Astrocyte of the cerebellum (primary cell): ENCODE measurements around the gene DNMT3A.

Experiments
- DNase-seq: peaks from one replicate; pipeline ENCODE4 v3.0.0-alpha.2; 2011; ENCODE audit warnings: low read depth
- H3K4me3 ChIP-seq: 2 replicates; pipeline ENCODE4 v1.5.1; 2011; ENCODE audit warnings: mild to moderate bottlenecking, low read depth, low read length, moderate library complexity
- in situ Hi-C: cut with HindIII; loops from 2 replicates; pipeline ENCODE4 v1.10.0; 2017; ENCODE audit warnings: low sequenced_read_pairs
- TF ChIP-seq, protein P1 (sequence below): IDR thresholded peaks from 2 replicates; pipeline ENCODE4 v1.5.1; 2012; ENCODE audit warnings: low read length, low read depth, moderate library complexity, mild to moderate bottlenecking; ENCODE audit errors: missing control alignments

Gene DNMT3A

DNA sequence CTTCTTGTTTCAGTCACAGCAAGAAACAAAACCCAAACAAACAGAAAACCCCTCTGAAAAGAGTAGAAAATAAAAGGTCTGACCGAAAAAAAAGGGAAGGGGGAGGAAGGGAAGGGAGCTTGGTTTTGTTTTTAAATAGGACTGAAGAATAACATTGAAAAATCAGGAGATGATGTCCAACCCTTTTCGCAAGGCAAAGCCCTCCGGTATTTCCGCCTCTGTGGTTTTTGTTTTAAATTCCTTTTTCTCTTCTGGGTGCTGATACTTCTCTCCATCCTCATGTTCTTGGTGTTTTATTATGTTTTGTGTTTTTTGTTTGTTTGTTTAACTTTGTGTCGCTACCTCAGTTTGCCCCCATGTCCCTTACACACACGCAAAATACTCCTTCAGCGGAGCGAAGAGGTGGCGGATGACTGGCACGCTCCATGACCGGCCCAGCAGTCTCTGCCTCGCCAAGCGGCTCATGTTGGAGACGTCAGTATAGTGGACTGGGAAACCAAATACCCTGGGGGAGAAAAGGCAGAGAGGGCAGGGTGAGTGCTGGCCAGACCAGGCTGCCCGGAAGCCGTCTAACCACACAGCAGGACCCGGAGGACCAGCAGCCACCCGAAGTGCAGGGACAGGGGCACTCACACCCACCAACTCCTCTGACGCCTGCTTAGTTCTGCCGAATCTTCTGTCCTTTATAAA is 107.7 kb downstream of the DNMT3A start:
- DNase-seq, result no peak
- TF ChIP-seq, protein P1, sequence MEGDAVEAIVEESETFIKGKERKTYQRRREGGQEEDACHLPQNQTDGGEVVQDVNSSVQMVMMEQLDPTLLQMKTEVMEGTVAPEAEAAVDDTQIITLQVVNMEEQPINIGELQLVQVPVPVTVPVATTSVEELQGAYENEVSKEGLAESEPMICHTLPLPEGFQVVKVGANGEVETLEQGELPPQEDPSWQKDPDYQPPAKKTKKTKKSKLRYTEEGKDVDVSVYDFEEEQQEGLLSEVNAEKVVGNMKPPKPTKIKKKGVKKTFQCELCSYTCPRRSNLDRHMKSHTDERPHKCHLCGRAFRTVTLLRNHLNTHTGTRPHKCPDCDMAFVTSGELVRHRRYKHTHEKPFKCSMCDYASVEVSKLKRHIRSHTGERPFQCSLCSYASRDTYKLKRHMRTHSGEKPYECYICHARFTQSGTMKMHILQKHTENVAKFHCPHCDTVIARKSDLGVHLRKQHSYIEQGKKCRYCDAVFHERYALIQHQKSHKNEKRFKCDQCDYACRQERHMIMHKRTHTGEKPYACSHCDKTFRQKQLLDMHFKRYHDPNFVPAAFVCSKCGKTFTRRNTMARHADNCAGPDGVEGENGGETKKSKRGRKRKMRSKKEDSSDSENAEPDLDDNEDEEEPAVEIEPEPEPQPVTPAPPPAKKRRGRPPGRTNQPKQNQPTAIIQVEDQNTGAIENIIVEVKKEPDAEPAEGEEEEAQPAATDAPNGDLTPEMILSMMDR, result no peak
- in situ Hi-C loops, result no loop called here
- no peak overlapping the region for H3K4me3 ChIP-seq

DNA sequence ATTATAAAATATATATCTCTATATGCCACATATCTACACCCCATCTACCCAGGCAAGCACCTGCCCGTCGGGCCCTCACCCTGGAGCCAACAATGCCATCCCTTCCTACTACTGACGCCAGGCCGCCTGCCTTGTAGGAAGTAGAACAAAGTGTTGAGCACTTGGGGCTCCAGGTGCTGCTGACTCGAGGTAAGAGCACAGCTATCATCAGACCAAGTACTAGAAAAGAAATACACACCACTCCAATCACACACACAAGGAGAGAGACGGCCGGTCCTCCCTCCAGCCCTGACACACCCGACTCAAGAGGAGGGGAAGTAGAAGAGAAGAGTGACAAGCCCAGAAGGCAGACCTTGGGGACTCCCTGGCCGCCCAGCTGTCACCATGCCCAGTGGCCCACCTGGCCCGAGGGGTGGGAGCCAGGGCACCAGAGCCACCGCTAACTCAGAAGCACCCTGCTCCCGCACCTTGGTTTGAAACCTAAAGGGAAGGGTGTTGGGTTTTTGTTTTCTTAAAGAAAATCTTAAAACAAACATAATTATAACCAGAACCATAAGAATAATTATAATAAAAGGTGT is 109.4 kb downstream of the DNMT3A start:
- TF ChIP-seq, protein P1, result no peak
- in situ Hi-C loops, result no loop called here
- no peak for DNase-seq
- no peak overlapping the region for H3K4me3 ChIP-seq

DNA sequence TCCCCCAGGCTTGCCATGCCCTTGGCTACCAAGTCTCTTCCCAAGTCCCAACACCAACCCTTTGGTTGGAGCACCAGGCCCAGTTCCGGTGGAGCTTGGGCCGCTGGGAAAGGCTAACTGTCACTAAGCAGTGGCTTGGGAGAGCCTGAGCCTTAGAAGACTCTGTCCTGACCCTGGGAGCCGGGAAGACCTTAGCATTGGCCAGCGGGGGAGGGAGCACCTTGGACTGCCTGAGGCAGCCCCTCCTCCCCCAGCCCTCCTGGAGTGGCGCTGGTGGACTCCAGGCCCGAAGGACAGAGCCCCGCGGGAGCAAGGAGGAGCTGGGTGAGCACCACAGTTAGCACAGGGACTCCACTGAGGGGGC is 110.8 kb downstream of the DNMT3A start:
- TF ChIP-seq, protein P1, result no peak
- in situ Hi-C loops, result no loop called here
- no peak for DNase-seq
- H3K4me3 ChIP-seq, result no peak overlapping the region

DNA sequence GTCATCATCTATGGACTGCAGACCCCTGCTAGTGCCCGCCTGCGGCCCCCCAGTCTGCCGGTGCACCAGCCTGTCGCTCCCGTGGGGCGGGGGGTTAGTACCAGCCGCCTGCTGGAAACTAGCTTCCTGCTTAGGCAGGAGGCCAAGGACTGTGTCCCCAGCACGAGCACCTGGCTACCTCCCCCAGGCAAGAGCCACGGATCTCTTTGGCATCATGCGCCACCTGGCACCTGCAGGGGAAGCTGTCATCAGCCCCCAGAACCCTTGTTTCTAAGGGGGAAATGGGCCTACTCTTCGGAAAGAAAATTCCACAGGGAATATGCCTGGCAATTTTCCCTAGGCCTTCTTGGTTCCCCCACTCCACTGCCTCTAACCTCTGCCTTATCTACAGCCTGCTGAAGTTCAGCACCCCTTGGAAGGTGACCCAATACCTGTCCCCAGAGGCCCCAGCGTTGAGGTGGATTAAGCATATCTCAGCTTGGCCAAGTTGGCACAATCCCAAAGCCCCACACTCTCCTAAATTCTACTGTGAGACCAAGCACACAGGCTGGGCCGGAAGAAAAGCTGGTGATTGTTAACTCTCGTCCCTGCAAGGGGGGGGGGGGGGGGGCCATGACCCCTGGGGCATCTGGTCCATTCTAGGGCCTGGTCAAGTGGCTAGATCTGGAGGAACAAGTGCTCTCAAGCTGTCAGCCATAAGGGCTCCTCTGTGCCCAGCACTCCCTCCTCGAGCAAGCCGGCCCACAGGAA is 111.4 kb downstream of the DNMT3A start:
- in situ Hi-C loops, result no loop called here
- no peak for DNase-seq
- no peak overlapping the region for H3K4me3 ChIP-seq
- TF ChIP-seq, protein P1, result no peak

DNA sequence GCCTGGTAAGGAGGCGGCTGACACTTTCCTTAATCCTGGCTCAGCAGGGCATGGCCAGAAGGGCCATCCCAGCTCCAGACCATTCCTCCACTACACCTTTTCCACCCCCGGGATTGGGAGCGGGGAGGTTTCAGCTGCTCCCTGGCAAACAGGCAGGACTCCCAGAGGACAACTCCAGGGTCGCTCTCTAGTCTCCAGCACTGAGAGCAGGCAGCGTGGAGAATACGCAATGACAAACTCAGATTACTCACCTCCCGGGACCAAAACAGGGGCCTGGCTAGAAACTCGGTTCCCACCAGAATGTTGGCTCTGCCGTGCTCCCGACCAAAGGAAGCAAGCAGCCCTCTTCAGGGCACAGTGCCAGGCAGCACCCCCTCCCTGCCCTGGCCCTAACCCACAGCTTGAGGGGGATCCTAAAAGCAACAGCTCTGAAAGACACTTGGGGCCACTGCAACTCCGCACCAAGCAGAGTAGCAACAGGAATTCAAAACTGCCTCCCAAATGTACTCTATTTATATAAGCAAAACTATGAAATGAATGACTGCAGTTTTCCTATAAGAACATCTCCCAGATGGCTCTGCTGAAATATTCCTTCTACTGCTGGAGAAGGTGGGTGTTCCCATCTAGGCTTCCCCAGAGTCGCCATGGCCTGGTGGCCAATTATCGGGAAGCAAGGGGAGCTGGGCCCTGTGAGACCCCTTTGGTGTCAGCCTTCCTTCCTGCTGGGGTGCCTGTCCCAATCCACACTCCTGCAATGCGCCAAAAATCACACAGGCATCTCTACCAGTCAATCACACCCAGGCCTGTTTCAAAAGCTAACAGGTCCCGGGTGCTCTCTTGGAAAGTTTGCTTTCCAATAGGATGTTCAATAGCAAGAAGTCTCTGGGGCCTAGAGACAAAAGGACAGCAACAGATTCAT is 112.2 kb downstream of the DNMT3A start:
- in situ Hi-C loops, result no loop called here
- no peak for DNase-seq
- H3K4me3 ChIP-seq, result no peak overlapping the region
- TF ChIP-seq, protein P1, result no peak

DNA sequence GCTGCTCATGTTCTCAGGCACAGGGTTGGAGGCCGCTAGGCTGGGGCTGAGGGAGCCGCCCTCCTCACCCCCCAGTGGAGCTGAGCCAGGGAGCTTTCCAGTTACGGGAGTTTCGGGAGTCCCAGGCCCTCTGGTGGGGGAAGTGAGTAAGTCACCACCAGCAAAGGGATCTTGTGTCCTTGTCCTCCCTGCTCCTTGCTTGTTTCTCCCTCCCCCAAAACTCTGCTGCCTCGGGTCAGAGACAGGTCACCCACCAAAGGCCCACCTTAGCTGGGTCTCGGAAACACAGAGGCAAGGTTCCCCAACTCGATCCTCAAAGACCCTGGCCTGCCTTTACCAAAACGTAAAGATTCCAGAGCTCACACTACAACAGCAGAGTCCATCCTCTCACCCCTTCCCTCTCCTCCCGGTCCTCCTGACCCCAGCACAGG is 112.9 kb downstream of the DNMT3A start:
- peak; percentile 37 for DNase-seq
- TF ChIP-seq, protein P1, result peak; percentile 89
- no peak overlapping the region for H3K4me3 ChIP-seq
- in situ Hi-C loops, result no loop called here
